Measurements from ENCODE around the gene GRIN2C.

DNA sequence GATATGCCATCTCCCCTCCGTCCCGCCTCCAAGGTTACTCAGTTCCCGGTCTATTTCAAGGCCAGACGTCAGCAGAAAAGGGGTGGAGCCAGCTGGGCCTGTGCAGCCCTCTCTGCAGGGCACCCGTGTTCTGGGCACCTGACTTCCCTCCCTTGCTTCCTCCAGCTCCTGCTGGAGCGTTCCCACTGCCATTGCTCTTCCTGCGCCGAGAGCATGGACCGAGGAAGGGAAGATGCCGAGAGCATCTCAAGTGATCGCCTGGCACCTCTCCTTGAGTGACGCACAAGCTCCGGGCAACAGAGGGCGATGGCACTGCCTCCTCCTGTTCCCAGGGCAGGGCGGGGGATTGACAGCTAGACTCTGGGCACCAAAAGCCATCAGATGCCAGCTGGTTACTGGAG is 54.1 kb downstream of the GRIN2C start:
- TF ChIP-seq, protein P1, sequence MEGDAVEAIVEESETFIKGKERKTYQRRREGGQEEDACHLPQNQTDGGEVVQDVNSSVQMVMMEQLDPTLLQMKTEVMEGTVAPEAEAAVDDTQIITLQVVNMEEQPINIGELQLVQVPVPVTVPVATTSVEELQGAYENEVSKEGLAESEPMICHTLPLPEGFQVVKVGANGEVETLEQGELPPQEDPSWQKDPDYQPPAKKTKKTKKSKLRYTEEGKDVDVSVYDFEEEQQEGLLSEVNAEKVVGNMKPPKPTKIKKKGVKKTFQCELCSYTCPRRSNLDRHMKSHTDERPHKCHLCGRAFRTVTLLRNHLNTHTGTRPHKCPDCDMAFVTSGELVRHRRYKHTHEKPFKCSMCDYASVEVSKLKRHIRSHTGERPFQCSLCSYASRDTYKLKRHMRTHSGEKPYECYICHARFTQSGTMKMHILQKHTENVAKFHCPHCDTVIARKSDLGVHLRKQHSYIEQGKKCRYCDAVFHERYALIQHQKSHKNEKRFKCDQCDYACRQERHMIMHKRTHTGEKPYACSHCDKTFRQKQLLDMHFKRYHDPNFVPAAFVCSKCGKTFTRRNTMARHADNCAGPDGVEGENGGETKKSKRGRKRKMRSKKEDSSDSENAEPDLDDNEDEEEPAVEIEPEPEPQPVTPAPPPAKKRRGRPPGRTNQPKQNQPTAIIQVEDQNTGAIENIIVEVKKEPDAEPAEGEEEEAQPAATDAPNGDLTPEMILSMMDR (IDR thresholded peaks at IDR 0.05) = no peak
- TF ChIP-seq POLR2A (IDR thresholded peaks at IDR 0.05) = no peak
